Measurements from ENCODE around the gene MTA3. TPM values are rescaled to one million over a fixed set of nuclear protein-coding genes. Genes with fewer than 3 reads are reported as not detected.

Gene MTA3
- total and polyA plus RNA-seq, 2 donors (not counting 3 experiments of a cell fraction or from before 2014, with no cell fraction given) = 36.3 to 53.3 TPM

DNA sequence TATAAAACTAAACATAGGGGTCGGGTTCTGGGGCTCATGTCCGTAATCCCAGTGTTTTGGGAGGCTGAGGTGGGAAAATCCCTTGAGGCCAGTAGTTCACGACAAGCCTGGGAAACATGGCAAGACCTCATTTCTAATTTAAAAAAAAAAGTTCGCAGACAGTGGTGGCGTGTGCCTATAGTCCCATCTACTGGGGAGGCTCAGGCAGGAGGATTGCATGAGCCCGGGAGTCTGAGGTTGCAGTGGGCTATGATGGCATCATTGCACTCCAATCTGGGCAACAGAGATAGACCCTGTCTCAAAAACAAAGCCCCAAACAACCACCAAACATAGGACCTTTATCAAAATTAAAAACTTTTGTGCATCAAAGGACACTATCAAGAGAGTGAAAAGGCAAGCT lies 233.7 kb downstream of the MTA3 start:
- Histone ChIP-seq H3K27me3 (ENCODE audit: control insufficient read depth in 2 of 2, insufficient read depth in 2 of 2, low read length in 2 of 2) (peaks cover 8 to 12% of the 10 kb centered on the region in 2 experiments), H3K4me1 (ENCODE audit: control insufficient read depth, extremely low read depth, insufficient read depth, low read length) (no peaks in the 10 kb centered on the region), H3K4me3 (replicated peaks in 1 of 3; ENCODE audit: insufficient read depth in 1 of 3, low read depth in 1 of 3, low read length in 3 of 3) (no peak overlapping the region), H4K20me1 (replicated peaks; ENCODE audit: control insufficient read depth, extremely low read depth, insufficient read depth, low read length) (no peaks in the 10 kb centered on the region), H3K9me3 (replicated peaks; ENCODE audit: control insufficient read depth, insufficient read depth, low read length) (no peaks in the 10 kb centered on the region), H3K9ac (replicated peaks; ENCODE audit: extremely low read depth, insufficient read depth, low read length) (no peak overlapping the region), H2AFZ (ENCODE audit: low read depth, low read length) (no peak overlapping the region), H3K9me1 (replicated peaks; ENCODE audit: control insufficient read depth, extremely low read depth, insufficient read depth, low read length) (no peaks in the 10 kb centered on the region), H3K36me3 (ENCODE audit: control insufficient read depth in 2 of 2, extremely low read depth in 1 of 2, insufficient read depth in 2 of 2, low read length in 2 of 2) (no peaks in the 10 kb centered on the region), H3K4me2 (ENCODE audit: insufficient read depth, low read length) (no peak overlapping the region), H3K79me2 (ENCODE audit: control insufficient read depth, insufficient read depth, low read length) (no peaks in the 10 kb centered on the region), H3K27ac (ENCODE audit: insufficient read depth, low read depth, low read length) (no peak overlapping the region)
- no peak for DNase-seq (ENCODE audit: low read depth, low spot score)
- no TSS peak for BruUV-seq (replicated peaks)
- ChIA-PET CTCF (no interaction called here), POLR2A (no interaction called here)
- TF ChIP-seq JUN (IDR thresholded peaks at IDR 0.05; ENCODE audit: borderline replicate concordance, insufficient read depth, insufficient read length, low read depth) = no peak
- TF ChIP-seq, protein P1, sequence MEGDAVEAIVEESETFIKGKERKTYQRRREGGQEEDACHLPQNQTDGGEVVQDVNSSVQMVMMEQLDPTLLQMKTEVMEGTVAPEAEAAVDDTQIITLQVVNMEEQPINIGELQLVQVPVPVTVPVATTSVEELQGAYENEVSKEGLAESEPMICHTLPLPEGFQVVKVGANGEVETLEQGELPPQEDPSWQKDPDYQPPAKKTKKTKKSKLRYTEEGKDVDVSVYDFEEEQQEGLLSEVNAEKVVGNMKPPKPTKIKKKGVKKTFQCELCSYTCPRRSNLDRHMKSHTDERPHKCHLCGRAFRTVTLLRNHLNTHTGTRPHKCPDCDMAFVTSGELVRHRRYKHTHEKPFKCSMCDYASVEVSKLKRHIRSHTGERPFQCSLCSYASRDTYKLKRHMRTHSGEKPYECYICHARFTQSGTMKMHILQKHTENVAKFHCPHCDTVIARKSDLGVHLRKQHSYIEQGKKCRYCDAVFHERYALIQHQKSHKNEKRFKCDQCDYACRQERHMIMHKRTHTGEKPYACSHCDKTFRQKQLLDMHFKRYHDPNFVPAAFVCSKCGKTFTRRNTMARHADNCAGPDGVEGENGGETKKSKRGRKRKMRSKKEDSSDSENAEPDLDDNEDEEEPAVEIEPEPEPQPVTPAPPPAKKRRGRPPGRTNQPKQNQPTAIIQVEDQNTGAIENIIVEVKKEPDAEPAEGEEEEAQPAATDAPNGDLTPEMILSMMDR (IDR thresholded peaks at IDR 0.05; ENCODE audit: extremely low read depth in 1 of 2, insufficient read depth in 1 of 2, low read depth in 1 of 2, low read length in 2 of 2) = no peak
- no peak for TF ChIP-seq MYC (IDR thresholded peaks at IDR 0.05; ENCODE audit: low read depth, low read length)
- TF ChIP-seq EZH2 (IDR thresholded peaks at IDR 0.05; ENCODE audit: borderline replicate concordance, low read depth, low read length, severe bottlenecking) = no peak
- TF ChIP-seq POLR2AphosphoS5 (IDR thresholded peaks at IDR 0.05; ENCODE audit: insufficient read depth, low read depth, low read length) = no peak
- no peak for TF ChIP-seq FOS (IDR thresholded peaks at IDR 0.05; ENCODE audit: borderline replicate concordance, insufficient read depth, low read length)
- no peak for TF ChIP-seq GATA2 (IDR thresholded peaks at IDR 0.05; ENCODE audit: insufficient read depth, insufficient read length, low read depth, low read length)
- TF ChIP-seq POLR2A (IDR thresholded peaks at IDR 0.05; ENCODE audit: low read depth, low read length) = no peak
- TF ChIP-seq MAX (IDR thresholded peaks at IDR 0.05; ENCODE audit: insufficient read depth, insufficient read length) = no peak
- intact Hi-C loops (cut with micrococcal nuclease) (no loop called here), dilution Hi-C loops (cut with MboI; ENCODE audit: extremely low pct_ligation_motif_present, low sequenced_read_pairs) (no loop called here)
- no peak for FAIRE-seq

Data from endothelial cell of umbilical vein (primary cell).